Measurements from ENCODE around the gene MYRIP.

Gene MYRIP

GRCh38 chr3:39907981-39908380 lies 98.6 kb downstream of the MYRIP start:
- peak; percentile 46 for DNase-seq (ENCODE audit: low read depth)

GRCh38 chr3:39910135-39910534 lies 100.7 kb downstream of the MYRIP start:
- DNase-seq (ENCODE audit: low read depth) = no peak

GRCh38 chr3:39910826-39911464 lies 101.5 kb downstream of the MYRIP start:
- peak; percentile 90 for DNase-seq (ENCODE audit: low read depth)

- DNase-seq (ENCODE audit: low read depth) = peak; percentile 72
These were observed 102.3 kb downstream of the MYRIP start for GRCh38 chr3:39911465-39912309.

GRCh38 chr3:39915027-39915426 lies 105.6 kb downstream of the MYRIP start:
- DNase-seq (ENCODE audit: low read depth) = no peak

- DNase-seq (ENCODE audit: low read depth) = peak; percentile 72
These were observed 107.8 kb downstream of the MYRIP start for GRCh38 chr3:39917065-39917773.

- DNase-seq (ENCODE audit: low read depth) = no peak
These were observed 109.9 kb downstream of the MYRIP start for GRCh38 chr3:39919281-39919680.

- DNase-seq (ENCODE audit: low read depth) = peak; percentile 47
These were observed 110.9 kb downstream of the MYRIP start for GRCh38 chr3:39920271-39920670.

- no peak for DNase-seq (ENCODE audit: low read depth)
These were observed 118.1 kb downstream of the MYRIP start for GRCh38 chr3:39927479-39927878.

- no peak for DNase-seq (ENCODE audit: low read depth)
These were observed 124.7 kb downstream of the MYRIP start for GRCh38 chr3:39933986-39934693.

- DNase-seq (ENCODE audit: low read depth) = no peak
These were observed 125.3 kb downstream of the MYRIP start for GRCh38 chr3:39934696-39935095.

GRCh38 chr3:39935261-39935660 lies 125.9 kb downstream of the MYRIP start:
- DNase-seq (ENCODE audit: low read depth) = no peak

- DNase-seq (ENCODE audit: low read depth) = no peak
These were observed 127.4 kb downstream of the MYRIP start for GRCh38 chr3:39936848-39937247.

- DNase-seq (ENCODE audit: low read depth) = no peak
These were observed 127.9 kb downstream of the MYRIP start for GRCh38 chr3:39937315-39937714.

- no peak for DNase-seq (ENCODE audit: low read depth)
These were observed 128.5 kb downstream of the MYRIP start for GRCh38 chr3:39937874-39938273.

GRCh38 chr3:39941931-39942330 lies 132.5 kb downstream of the MYRIP start:
- DNase-seq (ENCODE audit: low read depth) = no peak

- no peak for DNase-seq (ENCODE audit: low read depth)
These were observed 151.2 kb downstream of the MYRIP start for GRCh38 chr3:39960515-39961191.

- no peak for DNase-seq (ENCODE audit: low read depth)
These were observed 151.8 kb downstream of the MYRIP start for GRCh38 chr3:39961230-39961629.

GRCh38 chr3:39962581-39962980 lies 153.2 kb downstream of the MYRIP start:
- DNase-seq (ENCODE audit: low read depth) = no peak

- DNase-seq (ENCODE audit: low read depth) = no peak
These were observed 156.1 kb downstream of the MYRIP start for GRCh38 chr3:39965461-39965860.

GRCh38 chr3:39965997-39966396 lies 156.6 kb downstream of the MYRIP start:
- no peak for DNase-seq (ENCODE audit: low read depth)

GRCh38 chr3:39970982-39971381 lies 161.6 kb downstream of the MYRIP start:
- peak; percentile 10 for DNase-seq (ENCODE audit: low read depth)
